PC-9 (cell line): Measurements from ENCODE around the gene ROS1.

Source experiments
- EZH2 ChIP-seq: fragments of 200-600 bp; sonication (generic); IDR thresholded peaks from 2 replicates; pipeline ENCODE4 v1.8.0; 2017; ENCODE audit warnings: antibody characterized with exemption, low read depth
- TF ChIP-seq, protein P1 (sequence below): fragments of 200-600 bp; sonication (generic); conservative IDR thresholded peaks from 2 replicates; pipeline ENCODE4 v1.6.1; 2017; ENCODE audit warnings: mixed run types, antibody characterized with exemption, mild to moderate bottlenecking, moderate library complexity

DNA sequence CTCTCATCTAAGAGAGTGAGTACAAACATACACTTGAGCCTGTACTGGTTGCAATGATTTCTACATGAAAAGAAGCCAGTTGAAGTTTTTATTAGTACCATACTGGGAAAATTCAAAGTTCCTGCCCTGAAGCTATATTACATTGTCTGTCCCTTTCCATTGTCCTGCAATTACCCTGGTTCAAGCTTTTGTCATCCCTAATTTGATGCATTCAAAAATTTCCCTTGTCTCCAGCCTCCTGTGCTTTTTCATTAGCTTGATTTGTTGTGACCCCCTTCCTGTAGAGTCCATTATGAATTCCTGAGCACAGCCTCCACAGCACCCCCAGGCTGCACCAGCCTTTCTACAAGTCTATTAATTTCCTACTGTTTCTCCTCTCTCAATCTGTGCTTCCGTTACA, 114.0 kb downstream of the ROS1 start:
- TF ChIP-seq, protein P1, sequence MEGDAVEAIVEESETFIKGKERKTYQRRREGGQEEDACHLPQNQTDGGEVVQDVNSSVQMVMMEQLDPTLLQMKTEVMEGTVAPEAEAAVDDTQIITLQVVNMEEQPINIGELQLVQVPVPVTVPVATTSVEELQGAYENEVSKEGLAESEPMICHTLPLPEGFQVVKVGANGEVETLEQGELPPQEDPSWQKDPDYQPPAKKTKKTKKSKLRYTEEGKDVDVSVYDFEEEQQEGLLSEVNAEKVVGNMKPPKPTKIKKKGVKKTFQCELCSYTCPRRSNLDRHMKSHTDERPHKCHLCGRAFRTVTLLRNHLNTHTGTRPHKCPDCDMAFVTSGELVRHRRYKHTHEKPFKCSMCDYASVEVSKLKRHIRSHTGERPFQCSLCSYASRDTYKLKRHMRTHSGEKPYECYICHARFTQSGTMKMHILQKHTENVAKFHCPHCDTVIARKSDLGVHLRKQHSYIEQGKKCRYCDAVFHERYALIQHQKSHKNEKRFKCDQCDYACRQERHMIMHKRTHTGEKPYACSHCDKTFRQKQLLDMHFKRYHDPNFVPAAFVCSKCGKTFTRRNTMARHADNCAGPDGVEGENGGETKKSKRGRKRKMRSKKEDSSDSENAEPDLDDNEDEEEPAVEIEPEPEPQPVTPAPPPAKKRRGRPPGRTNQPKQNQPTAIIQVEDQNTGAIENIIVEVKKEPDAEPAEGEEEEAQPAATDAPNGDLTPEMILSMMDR = no peak
- TF ChIP-seq EZH2 = no peak
